COR-L47 (cell line): Measurements from ENCODE around the gene AGO4.

Experiments used
- DNase-seq: peaks from one replicate; lab custom pipeline; 2025; lab: John Stamatoyannopoulos, UW

The AGO4 gene

GRCh38 chr1:35894656-35895055 is 86.8 kb downstream of the AGO4 start:
- DNase-seq = no peak

DNA sequence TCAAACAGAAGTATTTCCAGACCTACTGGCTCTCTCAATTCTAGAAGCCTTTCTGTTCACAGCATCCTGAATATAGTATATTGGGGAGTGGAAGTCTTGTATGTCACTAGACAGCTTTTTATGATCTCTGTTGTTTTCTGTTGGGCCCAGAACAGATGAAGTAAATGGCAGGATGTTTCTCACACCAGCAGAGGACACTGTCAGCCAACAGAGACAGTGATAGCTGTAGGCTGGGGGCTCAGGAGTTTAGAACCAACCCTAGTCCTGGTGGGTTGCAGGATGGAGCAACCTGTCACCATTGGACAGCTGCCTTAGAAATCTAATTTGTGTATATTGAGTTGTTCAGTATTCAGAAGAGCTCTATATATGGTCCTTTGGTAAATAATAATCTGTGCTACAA is 92.1 kb downstream of the AGO4 start:
- no peak for DNase-seq

GRCh38 chr1:35901235-35901634 is 93.4 kb downstream of the AGO4 start:
- no peak for DNase-seq

DNA sequence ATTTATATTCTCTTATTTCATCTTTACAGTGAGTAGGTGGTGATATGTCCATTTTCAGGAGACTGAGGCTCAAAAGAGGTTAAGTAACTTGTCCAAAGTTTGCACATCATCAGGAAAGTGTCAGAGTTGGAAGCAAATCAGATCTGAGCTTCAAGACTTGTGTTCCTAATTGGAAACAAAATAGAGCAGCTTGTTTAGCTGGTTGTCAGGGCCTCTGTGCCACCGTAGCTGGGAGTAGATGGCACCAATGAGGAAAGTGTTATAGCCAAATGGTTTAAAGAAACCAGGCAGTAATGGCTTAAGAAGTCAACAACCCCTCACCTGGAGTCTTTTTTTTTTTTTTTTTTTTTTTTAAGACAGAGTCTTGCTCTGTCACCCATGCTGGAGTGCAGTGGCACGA is 94.9 kb downstream of the AGO4 start:
- DNase-seq = no peak
